Measurements from ENCODE around the gene AKAP1. TPM values are rescaled to one million over a fixed set of nuclear protein-coding genes. Genes with fewer than 3 reads are reported as not detected.
A peak's percentile ranks its signal among the peaks of the same experiment; 100 is the strongest.

Gene AKAP1
- total RNA-seq, result 10 to 100 TPM; 21.4 to 23.8 TPM

GRCh38 chr17:57084802-57085447 is at the start of gene AKAP1:
TSS of gene AKAP1 (plus strand) at chr17:57085246. CDS start at chr17:57105465, 20,219 bp downstream.
- no peaks in the 10 kb centered on the region for H3K36me3 Mint-ChIP-seq
- peak within 1 kb of the TSS; percentile 91 for H3K27ac Mint-ChIP-seq
- H3K27me3 Mint-ChIP-seq, result no peaks in the 10 kb centered on the region
- ATAC-seq (ENCODE audit: low read depth) (peak; percentile 92), DNase-seq (peak; percentile 99)
- peak within 1 kb of the TSS; percentile 90 for H3K4me3 Mint-ChIP-seq
- H3K9me3 Mint-ChIP-seq, result no peaks in the 10 kb centered on the region
- POLR2A ChIA-PET, result interaction anchor here (0.6 to 2.5 kb wide), 11 partner anchors 9 to 998 kb away, joined by 3 to 16 read pairs (median 3); partner anchors contain the start of genes C17orf67, COIL, DGKE and DYNLL2
- peaks cover 24% of the 10 kb centered on the region for H3K4me1 Mint-ChIP-seq

GRCh38 chr17:57035971-57036481 is 49.0 kb upstream of the AKAP1 start:
- Mint-ChIP-seq H3K4me3 (no peak overlapping the region), H3K9me3 (no peaks in the 10 kb centered on the region), H3K27ac (no peak overlapping the region), H3K27me3 (peaks cover 44% of the 10 kb centered on the region), H3K36me3 (no peaks in the 10 kb centered on the region), H3K4me1 (no peaks in the 10 kb centered on the region)
- no peak for ATAC-seq (ENCODE audit: low read depth)
- POLR2A ChIA-PET, result interaction anchor here (1.1 kb wide), 1 partner anchor 50 kb away, joined by 3 read pairs; no protein-coding TSS in a partner anchor
- no peak for DNase-seq

- Mint-ChIP-seq H3K27me3 (peaks cover 55% of the 10 kb centered on the region), H3K4me3 (no peak overlapping the region), H3K27ac (no peak overlapping the region), H3K4me1 (no peaks in the 10 kb centered on the region), H3K36me3 (no peaks in the 10 kb centered on the region), H3K9me3 (no peaks in the 10 kb centered on the region)
- POLR2A ChIA-PET, result no interaction called here
- DNase-seq (no peak), ATAC-seq (ENCODE audit: low read depth) (no peak)
Measured at GRCh38 chr17:57037411-57037810, 47.6 kb upstream of the AKAP1 start.

GRCh38 chr17:57038486-57038885 is 46.6 kb upstream of the AKAP1 start:
- DNase-seq (no peak), ATAC-seq (ENCODE audit: low read depth) (no peak)
- no peak overlapping the region for H3K27ac Mint-ChIP-seq
- no peak overlapping the region for H3K4me3 Mint-ChIP-seq
- H3K27me3 Mint-ChIP-seq, result peaks cover 63% of the 10 kb centered on the region
- POLR2A ChIA-PET, result interaction anchor here (0.5 kb wide), 1 partner anchor 8 kb away, joined by 4 read pairs; no protein-coding TSS in a partner anchor
- no peaks in the 10 kb centered on the region for H3K36me3 Mint-ChIP-seq
- H3K9me3 Mint-ChIP-seq, result no peaks in the 10 kb centered on the region
- no peaks in the 10 kb centered on the region for H3K4me1 Mint-ChIP-seq

- DNase-seq, result no peak
- Mint-ChIP-seq H3K27ac (no peak overlapping the region), H3K27me3 (peaks cover 81% of the 10 kb centered on the region), H3K4me3 (no peak overlapping the region), H3K36me3 (no peaks in the 10 kb centered on the region), H3K9me3 (no peaks in the 10 kb centered on the region), H3K4me1 (peaks cover 2% of the 10 kb centered on the region)
- POLR2A ChIA-PET, result no interaction called here
- no peak for ATAC-seq (ENCODE audit: low read depth)
Measured at GRCh38 chr17:57040571-57040970, 44.5 kb upstream of the AKAP1 start.

- Mint-ChIP-seq H3K4me3 (no peak overlapping the region), H3K4me1 (peaks cover 16% of the 10 kb centered on the region), H3K36me3 (no peaks in the 10 kb centered on the region), H3K27ac (no peak overlapping the region), H3K9me3 (no peaks in the 10 kb centered on the region), H3K27me3 (peaks cover 83% of the 10 kb centered on the region)
- DNase-seq, result no peak
- POLR2A ChIA-PET, result no interaction called here
- ATAC-seq (ENCODE audit: low read depth), result no peak
Measured at GRCh38 chr17:57043276-57043675, 41.8 kb upstream of the AKAP1 start.

DNA sequence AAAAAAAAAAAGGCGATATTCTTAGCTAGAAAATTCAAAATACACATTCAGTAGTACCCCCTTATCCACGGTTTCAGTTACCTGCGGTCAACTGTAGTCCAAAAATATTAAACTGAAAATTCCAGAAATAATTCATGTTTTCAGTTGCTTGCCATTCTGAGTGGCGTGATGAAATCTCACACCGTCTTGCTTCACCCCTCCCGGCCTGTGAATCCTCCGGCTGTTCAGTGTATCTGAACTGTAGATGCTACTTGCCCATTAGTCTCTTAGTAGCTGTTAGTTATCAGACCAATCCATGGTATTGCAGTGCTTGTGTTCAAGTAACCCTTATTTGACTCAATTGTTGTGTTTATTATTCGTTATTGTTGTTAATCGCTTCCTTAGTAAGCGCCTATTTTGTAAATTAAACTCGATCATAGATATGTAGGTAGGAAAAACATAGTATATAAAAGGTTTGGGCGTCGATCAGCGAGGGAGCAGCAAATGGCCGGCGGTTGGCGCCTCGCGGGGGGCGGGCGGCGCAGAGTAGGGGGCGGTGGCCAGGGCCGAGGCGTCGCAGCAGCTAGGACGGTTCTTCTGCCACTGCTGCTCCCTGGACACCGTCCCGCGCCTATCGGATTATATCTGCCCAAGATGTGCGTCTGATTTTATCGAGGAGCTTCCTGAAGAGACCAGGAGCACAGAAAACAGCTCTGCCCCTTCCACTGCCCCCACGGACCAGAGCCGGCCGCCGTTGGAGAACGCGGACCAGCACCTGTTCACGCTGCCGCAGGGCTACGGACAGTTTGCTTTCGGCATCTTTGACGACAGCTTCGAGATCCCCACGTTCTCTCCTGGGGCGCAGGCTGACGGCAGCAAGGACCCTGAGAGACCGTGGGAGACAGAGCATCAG is 39.8 kb upstream of the AKAP1 start:
- no peaks in the 10 kb centered on the region for H3K36me3 Mint-ChIP-seq
- peaks cover 75% of the 10 kb centered on the region for H3K27me3 Mint-ChIP-seq
- no peaks in the 10 kb centered on the region for H3K9me3 Mint-ChIP-seq
- H3K4me1 Mint-ChIP-seq, result peaks cover 16% of the 10 kb centered on the region
- H3K27ac Mint-ChIP-seq, result no peak overlapping the region
- ATAC-seq (ENCODE audit: low read depth) (no peak), DNase-seq (no peak)
- peak overlapping the region; percentile 77 for H3K4me3 Mint-ChIP-seq
- POLR2A ChIA-PET, result interaction anchor here (0.7 kb wide), 1 partner anchor 11 kb away, joined by 3 read pairs; no protein-coding TSS in a partner anchor

DNA sequence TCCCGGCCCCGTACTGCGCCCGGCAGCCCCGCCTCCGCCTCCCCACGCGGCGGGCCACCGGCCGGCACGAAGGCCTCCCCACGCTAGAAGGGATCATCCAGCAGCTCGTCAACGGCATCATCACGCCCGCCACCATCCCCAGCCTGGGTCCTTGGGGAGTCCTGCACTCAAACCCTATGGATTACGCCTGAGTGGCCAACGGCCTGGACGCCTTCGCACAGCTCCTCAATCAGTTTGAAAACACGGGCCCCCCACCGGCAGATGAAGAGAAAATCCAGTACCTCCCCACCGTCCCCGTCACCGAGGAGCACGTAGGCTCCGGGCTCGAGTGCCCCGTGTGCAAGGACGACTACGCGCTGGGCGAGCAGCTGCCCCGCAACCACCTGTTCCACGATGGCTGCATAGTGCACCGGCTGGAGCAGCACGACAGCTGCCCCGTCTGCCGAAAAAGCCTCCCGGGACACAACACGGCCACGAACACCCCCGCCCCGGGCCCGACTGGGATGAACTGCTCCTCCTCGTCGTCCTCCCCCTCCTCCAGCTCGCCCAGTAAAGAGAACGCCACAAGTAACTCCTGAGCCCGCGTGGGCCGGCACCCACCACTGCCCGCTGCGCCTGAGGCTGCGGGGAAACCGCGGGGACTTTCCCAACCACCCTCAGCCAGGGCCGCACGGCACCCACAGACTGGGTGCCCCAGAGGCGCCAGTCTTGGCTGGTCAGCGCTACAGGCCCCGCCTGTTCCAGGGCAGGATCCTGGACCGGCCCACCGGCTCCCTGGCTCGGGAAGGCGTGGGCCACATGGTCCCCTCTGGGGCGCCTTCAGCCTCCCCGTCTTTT is 39.0 kb upstream of the AKAP1 start:
- Mint-ChIP-seq H3K4me1 (peaks cover 16% of the 10 kb centered on the region), H3K36me3 (no peaks in the 10 kb centered on the region), H3K27me3 (peaks cover 71% of the 10 kb centered on the region), H3K27ac (no peak overlapping the region), H3K4me3 (peak overlapping the region; percentile 77), H3K9me3 (no peaks in the 10 kb centered on the region)
- peak; percentile 56 for ATAC-seq (ENCODE audit: low read depth)
- POLR2A ChIA-PET, result interaction anchor here (0.7 kb wide), 2 partner anchors 8 to 11 kb away, joined by 3 to 4 read pairs; no protein-coding TSS in a partner anchor
- peak; percentile 53 for DNase-seq

DNA sequence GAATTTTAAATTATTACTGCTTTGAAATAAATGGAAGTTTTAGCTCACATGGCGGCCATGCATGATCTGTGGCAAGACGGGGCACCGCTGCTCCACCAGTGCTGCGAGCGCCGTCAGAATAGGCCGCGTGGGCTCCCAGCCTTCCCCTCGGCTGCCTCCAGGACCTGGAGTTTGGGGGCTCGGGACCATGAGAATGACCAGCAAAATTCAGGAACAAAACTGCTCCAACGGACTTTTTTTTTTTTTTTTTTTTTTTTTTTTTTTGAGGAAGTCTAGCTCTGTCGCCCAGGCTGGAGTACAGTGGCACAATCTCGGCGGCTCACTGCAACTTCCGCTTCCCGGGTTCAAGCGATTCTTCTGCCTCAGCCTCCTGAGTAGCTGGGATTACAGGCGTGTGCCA is 38.3 kb upstream of the AKAP1 start:
- ATAC-seq (ENCODE audit: low read depth), result no peak
- POLR2A ChIA-PET, result interaction anchor here (0.7 kb wide), 1 partner anchor 9 kb away, joined by 4 read pairs; no protein-coding TSS in a partner anchor
- Mint-ChIP-seq H3K36me3 (no peaks in the 10 kb centered on the region), H3K27me3 (peaks cover 66% of the 10 kb centered on the region), H3K9me3 (no peaks in the 10 kb centered on the region), H3K27ac (no peak overlapping the region), H3K4me3 (peak overlapping the region; percentile 77), H3K4me1 (peaks cover 16% of the 10 kb centered on the region)
- DNase-seq, result no peak

GRCh38 chr17:57048096-57048495 is 37.0 kb upstream of the AKAP1 start:
- Mint-ChIP-seq H3K4me1 (peaks cover 16% of the 10 kb centered on the region), H3K27ac (no peak overlapping the region), H3K4me3 (no peak overlapping the region), H3K9me3 (no peaks in the 10 kb centered on the region), H3K36me3 (no peaks in the 10 kb centered on the region), H3K27me3 (peaks cover 56% of the 10 kb centered on the region)
- DNase-seq (no peak), ATAC-seq (ENCODE audit: low read depth) (no peak)
- POLR2A ChIA-PET, result no interaction called here

- H3K36me3 Mint-ChIP-seq, result no peaks in the 10 kb centered on the region
- no peak overlapping the region for H3K4me3 Mint-ChIP-seq
- ATAC-seq (ENCODE audit: low read depth) (no peak), DNase-seq (no peak)
- POLR2A ChIA-PET, result no interaction called here
- no peaks in the 10 kb centered on the region for H3K9me3 Mint-ChIP-seq
- H3K4me1 Mint-ChIP-seq, result peaks cover 22% of the 10 kb centered on the region
- H3K27me3 Mint-ChIP-seq, result peaks cover 34% of the 10 kb centered on the region
- no peak overlapping the region for H3K27ac Mint-ChIP-seq
Measured at GRCh38 chr17:57050306-57050705, 34.7 kb upstream of the AKAP1 start.

- ATAC-seq (ENCODE audit: low read depth) (no peak), DNase-seq (no peak)
- Mint-ChIP-seq H3K9me3 (no peaks in the 10 kb centered on the region), H3K4me1 (peaks cover 16% of the 10 kb centered on the region), H3K4me3 (no peak overlapping the region), H3K36me3 (no peaks in the 10 kb centered on the region), H3K27me3 (peaks cover 18% of the 10 kb centered on the region), H3K27ac (no peak overlapping the region)
- POLR2A ChIA-PET, result no interaction called here
Measured at GRCh38 chr17:57051886-57052361, 33.1 kb upstream of the AKAP1 start.

DNA sequence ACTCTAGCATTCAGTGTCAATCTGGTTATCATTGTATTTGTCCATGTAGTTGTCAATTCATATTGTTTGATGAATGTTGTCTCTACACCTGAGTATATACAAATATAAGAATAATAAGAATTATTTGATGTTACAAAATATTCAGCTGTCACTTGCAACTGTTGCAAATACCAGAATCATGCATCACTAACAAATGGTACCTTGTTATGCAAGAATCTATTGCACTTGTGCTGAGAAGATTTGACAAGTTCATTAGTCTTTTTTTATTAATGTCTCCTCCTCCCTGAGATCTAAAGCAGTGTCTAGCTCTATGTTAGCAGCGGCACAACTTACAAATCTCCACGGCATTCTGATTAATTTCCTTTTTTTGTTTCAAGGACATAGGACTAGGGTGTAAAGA is 22.2 kb upstream of the AKAP1 start:
- DNase-seq, result no peak
- Mint-ChIP-seq H3K27ac (no peak overlapping the region), H3K36me3 (no peaks in the 10 kb centered on the region), H3K4me3 (no peak overlapping the region), H3K27me3 (peaks cover 16% of the 10 kb centered on the region), H3K9me3 (no peaks in the 10 kb centered on the region), H3K4me1 (no peaks in the 10 kb centered on the region)
- POLR2A ChIA-PET, result no interaction called here
- no peak for ATAC-seq (ENCODE audit: low read depth)

Measured in activated naive CD8-positive, alpha-beta T cell treated with anti-CD3 and anti-CD28 coated beads, Interleukin-2, amount 10 ng/mL, durations not matched to agents 7 days and 5 days (primary cell).